Transverse colon (tissue), 4 donors: ENCODE data around the gene ZNF440. TPM values are rescaled to one million over a fixed set of nuclear protein-coding genes. Genes with fewer than 3 reads are reported as not detected.

Source experiments
- DNase-seq: peaks from one replicate; pipeline ENCODE4 v3.0.0-alpha.2; 2019
- H3K27ac ChIP-seq, 4 donors: fragments of 200-600 bp; sonication (generic); 2 replicates each; pipeline ENCODE4 v1.5.1; 2016 to 2018; ENCODE audit warnings: inconsistent platforms in 4 of 4
- H3K27me3 ChIP-seq: fragments of 200-600 bp; sonication (generic); 2 replicates; pipeline ENCODE4 v1.5.1; 2017; ENCODE audit warnings: inconsistent platforms
- H3K36me3 ChIP-seq, 4 donors: fragments of 200-600 bp; sonication (generic); 2 replicates each; pipeline ENCODE4 v1.5.1; 2017 to 2019; ENCODE audit warnings: inconsistent platforms in 4 of 4
- H3K4me1 ChIP-seq, 4 donors: fragments of 200-600 bp; sonication (generic); 2 replicates each; pipeline ENCODE4 v1.5.1; 2017 to 2020; ENCODE audit warnings: inconsistent platforms in 4 of 4
- H3K4me3 ChIP-seq, 4 donors: fragments of 200-600 bp; sonication (generic); 1 replicate in 1 of 4; 2 replicates in 3 of 4; pipeline versions ENCODE4 v1.5.1 to v1.6.1; 2017 to 2019; ENCODE audit warnings: inconsistent platforms in 4 of 4
- H3K9me3 ChIP-seq, 2 donors: fragments of 200-600 bp; sonication (generic); 2 replicates each; pipeline ENCODE4 v1.5.1; 2017 to 2019; ENCODE audit warnings: inconsistent platforms in 2 of 2
- EP300 ChIP-seq: sonication (generic); formaldehyde crosslinking; IDR thresholded peaks from one replicate; pipeline ENCODE4 v1.6.1; 2017; ENCODE audit warnings: antibody characterized with exemption, low read depth
- POLR2A ChIP-seq: fragments of 450-650 bp; IDR thresholded peaks from one replicate; pipeline ENCODE4 v1.6.1; 2016; ENCODE audit warnings: antibody characterized with exemption, mild to moderate bottlenecking, moderate library complexity
- POLR2AphosphoS5 ChIP-seq, 3 donors: sonication (generic); formaldehyde crosslinking; IDR thresholded peaks; one replicate each; pipeline ENCODE4 v1.6.1; 2016; ENCODE audit warnings: antibody characterized with exemption in 3 of 3
- WGBS, 2 donors: methylation state at CpG; one replicate each; pipeline ENCODE4 v1.1.5; 2018; ENCODE audit warnings: low coverage in 1 of 2; 5-methylcytosine and 5-hydroxymethylcytosine counted together
- in situ Hi-C, 4 donors: fragments of 200-750 bp; cut with MboI; loops; one replicate each; pipeline versions ENCODE4 v1.15.0 to v1.15.1; 2017; ENCODE audit warnings: low sequenced_read_pairs in 3 of 4, low pct_ligation_motif_present in 1 of 4, low pct_unique_long_range_greater_than_20kb in 1 of 4
- intact Hi-C: fragments of 100-400 bp; cut with DNase I; formaldehyde crosslinking; loops from one replicate; pipeline ENCODE4 v1.15.1; 2023; ENCODE audit warnings: low total_unique reads
- total RNA-seq, 4 donors: library from RNA; depleted of rRNA; stranded (reverse); fragments of >200 nt; gene quantifications; one replicate each; pipeline ENCODE4 v1.1.0, GENCODE V29; 2016
- TF ChIP-seq, protein P1 (sequence below), 5 experiments: fragments of 200-600 bp in 3 of 5; fragments of 450-650 bp in 2 of 5; sonication (generic) in 3 of 5; IDR thresholded peaks; 1 replicate in 2 of 5; 2 replicates in 3 of 5; pipeline ENCODE4 v1.5.1; 2016 to 2017; ENCODE audit warnings: antibody characterized with exemption in 5 of 5, inconsistent platforms in 3 of 5, mild to moderate bottlenecking in 2 of 5, moderate library complexity in 1 of 5

The ZNF440 gene
- total RNA-seq, 4 donors from 2014 or later = 44.1 to 51.3 (median 48.2) TPM

DNA sequence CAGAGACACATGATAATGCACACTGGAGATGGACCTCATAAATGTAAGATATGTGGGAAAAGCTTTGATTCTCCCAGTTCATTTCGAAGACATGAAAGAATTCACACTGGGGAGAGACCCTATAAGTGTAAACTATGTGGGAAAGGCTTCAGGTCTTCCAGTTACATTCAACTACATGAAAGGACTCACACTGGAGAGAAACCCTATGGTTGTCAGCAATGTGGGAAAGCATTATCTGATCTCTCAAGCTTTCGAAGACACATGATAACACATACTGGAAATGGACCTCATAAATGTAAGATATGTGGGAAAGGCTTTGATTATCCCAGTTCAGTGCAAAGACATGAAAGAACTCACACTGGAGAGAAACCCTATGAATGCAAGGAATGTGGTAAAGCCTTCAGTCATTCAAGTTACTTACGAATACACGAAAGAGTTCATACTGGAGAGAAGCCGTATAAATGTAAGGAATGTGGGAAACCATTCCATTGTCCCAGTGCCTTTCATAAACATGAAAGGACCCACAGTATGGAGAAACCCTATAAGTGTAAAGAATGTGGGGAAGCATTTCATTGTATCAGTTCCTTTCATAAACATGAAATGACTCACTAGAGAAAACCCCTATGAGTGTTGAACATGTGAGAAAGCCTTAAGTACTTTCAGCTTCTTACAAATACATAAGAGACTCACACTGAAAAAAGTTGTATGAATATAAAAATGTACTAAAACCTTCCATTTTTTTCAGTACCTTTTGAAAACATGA is 32.6 kb upstream of the ZNF440 start:
- no peak overlapping the region for H3K4me3 ChIP-seq
- H3K9me3 ChIP-seq = peaks cover 44 to 74% of the 10 kb centered on the region in 2 donors
- TF ChIP-seq EP300 (no peak), POLR2A (no peak), POLR2AphosphoS5 (IDR thresholded peaks at IDR 0.05) (no peak)
- no peaks in the 10 kb centered on the region for H3K27me3 ChIP-seq
- WGBS, 2 donors = 90 to 95% methylated on average over 5 of the region's 5 CpGs
- in situ Hi-C loops (no loop called here), intact Hi-C loops (no loop called here)
- H3K27ac ChIP-seq = no peak overlapping the region
- DNase-seq = no peak
- H3K36me3 ChIP-seq = peaks cover 6 to 75% (median 33%) of the 10 kb centered on the region in 4 donors
- H3K4me1 ChIP-seq = no peaks in the 10 kb centered on the region

GRCh38 chr19:11783767-11784166 is 30.3 kb upstream of the ZNF440 start:
- TF ChIP-seq EP300 (no peak), POLR2AphosphoS5 (IDR thresholded peaks at IDR 0.05) (no peak), POLR2A (no peak)
- TF ChIP-seq, protein P1, sequence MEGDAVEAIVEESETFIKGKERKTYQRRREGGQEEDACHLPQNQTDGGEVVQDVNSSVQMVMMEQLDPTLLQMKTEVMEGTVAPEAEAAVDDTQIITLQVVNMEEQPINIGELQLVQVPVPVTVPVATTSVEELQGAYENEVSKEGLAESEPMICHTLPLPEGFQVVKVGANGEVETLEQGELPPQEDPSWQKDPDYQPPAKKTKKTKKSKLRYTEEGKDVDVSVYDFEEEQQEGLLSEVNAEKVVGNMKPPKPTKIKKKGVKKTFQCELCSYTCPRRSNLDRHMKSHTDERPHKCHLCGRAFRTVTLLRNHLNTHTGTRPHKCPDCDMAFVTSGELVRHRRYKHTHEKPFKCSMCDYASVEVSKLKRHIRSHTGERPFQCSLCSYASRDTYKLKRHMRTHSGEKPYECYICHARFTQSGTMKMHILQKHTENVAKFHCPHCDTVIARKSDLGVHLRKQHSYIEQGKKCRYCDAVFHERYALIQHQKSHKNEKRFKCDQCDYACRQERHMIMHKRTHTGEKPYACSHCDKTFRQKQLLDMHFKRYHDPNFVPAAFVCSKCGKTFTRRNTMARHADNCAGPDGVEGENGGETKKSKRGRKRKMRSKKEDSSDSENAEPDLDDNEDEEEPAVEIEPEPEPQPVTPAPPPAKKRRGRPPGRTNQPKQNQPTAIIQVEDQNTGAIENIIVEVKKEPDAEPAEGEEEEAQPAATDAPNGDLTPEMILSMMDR (IDR thresholded peaks at IDR 0.05) = no peak
- Histone ChIP-seq H3K4me3 (no peak overlapping the region), H3K27me3 (no peaks in the 10 kb centered on the region), H3K9me3 (peaks cover 55 to 81% of the 10 kb centered on the region in 2 donors), H3K36me3 (peaks cover 6 to 53% (median 23%) of the 10 kb centered on the region in 4 donors), H3K27ac (no peak overlapping the region), H3K4me1 (no peaks in the 10 kb centered on the region)
- no peak for DNase-seq
- in situ Hi-C loops (no loop called here), intact Hi-C loops (no loop called here)
- 94 to 100% methylated on average over 1 of the region's 1 CpG for WGBS, 2 donors

DNA sequence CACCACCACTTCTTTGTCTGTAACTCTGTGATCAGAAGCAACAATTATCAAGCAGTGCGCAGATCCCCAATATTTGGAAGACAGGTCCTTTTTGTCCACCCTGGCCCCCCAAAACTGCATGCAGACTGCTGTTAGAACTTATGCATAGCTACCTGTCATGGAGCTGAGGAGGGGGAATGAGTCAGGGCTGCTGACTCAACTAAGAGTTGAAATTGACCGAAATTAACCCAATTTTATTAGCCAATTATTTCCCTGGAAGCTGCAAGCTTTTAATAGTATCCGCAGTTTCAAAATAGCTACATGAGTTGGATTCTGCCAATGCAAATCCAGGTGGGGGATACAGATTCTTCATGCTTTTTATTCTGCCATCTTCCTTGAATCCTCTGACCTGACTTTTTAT is 29.7 kb upstream of the ZNF440 start:
- TF ChIP-seq EP300 (no peak), POLR2A (no peak), POLR2AphosphoS5 (IDR thresholded peaks at IDR 0.05) (no peak)
- TF ChIP-seq, protein P1 (IDR thresholded peaks at IDR 0.05) = no peak
- WGBS, 2 donors = 83 to 96% methylated on average over 2 to 3 of the region's 3 CpGs
- intact Hi-C loops (no loop called here), in situ Hi-C loops (no loop called here)
- no peaks in the 10 kb centered on the region for H3K4me1 ChIP-seq
- no peak for DNase-seq
- peaks cover 6 to 47% (median 20%) of the 10 kb centered on the region in 4 donors for H3K36me3 ChIP-seq
- H3K27ac ChIP-seq = no peak overlapping the region
- H3K4me3 ChIP-seq = no peak overlapping the region
- H3K27me3 ChIP-seq = no peaks in the 10 kb centered on the region
- H3K9me3 ChIP-seq = peaks cover 61 to 81% of the 10 kb centered on the region in 2 donors

DNA sequence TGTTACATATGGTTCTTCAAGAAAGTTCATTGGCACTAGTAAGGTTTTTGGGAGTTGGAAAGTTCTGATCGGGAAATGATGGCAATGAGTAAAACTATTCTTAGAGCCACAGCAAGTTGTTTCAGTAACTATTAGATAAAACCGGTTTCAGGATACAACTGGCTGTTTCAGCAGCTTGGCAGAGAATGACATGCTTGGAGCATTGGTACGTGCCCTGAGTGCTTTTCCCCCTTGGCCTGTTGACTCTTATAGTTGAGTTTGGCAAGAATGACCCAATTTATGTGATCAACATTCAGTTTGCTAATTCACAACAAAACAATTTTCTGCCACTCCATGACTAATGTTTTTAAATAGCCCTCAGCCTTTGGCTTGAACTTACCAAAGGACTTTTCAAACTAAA is 26.5 kb upstream of the ZNF440 start:
- H3K36me3 ChIP-seq = peaks cover 0 to 15% (median 0%) of the 10 kb centered on the region in 4 donors
- H3K27ac ChIP-seq = no peak overlapping the region
- DNase-seq = no peak
- TF ChIP-seq POLR2A (no peak), EP300 (no peak), POLR2AphosphoS5 (IDR thresholded peaks at IDR 0.05) (no peak)
- TF ChIP-seq, protein P1 (IDR thresholded peaks at IDR 0.05) = no peak
- WGBS, 2 donors = 83 to 88% methylated on average over 3 of the region's 3 CpGs
- H3K4me3 ChIP-seq = no peak overlapping the region
- intact Hi-C loops (no loop called here), in situ Hi-C loops (no loop called here)
- no peaks in the 10 kb centered on the region for H3K27me3 ChIP-seq
- peaks cover 39 to 56% of the 10 kb centered on the region in 2 donors for H3K9me3 ChIP-seq
- no peaks in the 10 kb centered on the region for H3K4me1 ChIP-seq
